Heart left ventricle (tissue), 13 donors: ENCODE measurements around the gene SAMD13.

Experiments used
- POLR2A ChIP-seq, 2 donors: fragments of 450-650 bp; IDR thresholded peaks; one replicate each; pipeline ENCODE4 v1.6.1; 2017; ENCODE audit warnings: antibody characterized with exemption in 2 of 2, mild to moderate bottlenecking in 2 of 2, moderate library complexity in 2 of 2
- TF ChIP-seq, protein P1 (sequence below), 12 donors: fragments of 200-600 bp; sonication (generic) in 4 of 12; IDR thresholded peaks; one replicate each; pipeline versions ENCODE4 v1.5.0 to v1.8.0; 2018 to 2022; ENCODE audit warnings: antibody characterized with exemption in 12 of 12, mild to moderate bottlenecking in 5 of 12
- donor health status: ischemic (EF 13 %, LVEDD 7.1; RV severe dilation, severe dysfunction).
- donor health status: DM: no; HTN: yes; CAD: no.
- donor health status: DM: no; HTN: no; CAD: no.
- donor health status: ischemic (EF 25% LVEDD 6.9; RV normal size, moderate dysfunction).
- donor health status: ischemic (EF 25% LVEDD 5.7; RV mildly dilated, moderate dysfunction).
- donor health status: ischemic (EF 35%, LVEDD 5.7; RV mildly dilated, moderate dysfunction).
- donor health status: nonischemic (EF 11% LVEDD 7.7; RV severe dilation, severe dysfunction).
- donor health status: DM: yes; HTN: yes; CAD: no.
- donor health status: PGD.
- donor health status: ischemic (EF 29% LVEDD 5.4; RV normal size, mild dysfunction).
- donor health status: nonischemic (EF 23%, LVEDD 6.1; RV moderate dilation, normal function).

DNA sequence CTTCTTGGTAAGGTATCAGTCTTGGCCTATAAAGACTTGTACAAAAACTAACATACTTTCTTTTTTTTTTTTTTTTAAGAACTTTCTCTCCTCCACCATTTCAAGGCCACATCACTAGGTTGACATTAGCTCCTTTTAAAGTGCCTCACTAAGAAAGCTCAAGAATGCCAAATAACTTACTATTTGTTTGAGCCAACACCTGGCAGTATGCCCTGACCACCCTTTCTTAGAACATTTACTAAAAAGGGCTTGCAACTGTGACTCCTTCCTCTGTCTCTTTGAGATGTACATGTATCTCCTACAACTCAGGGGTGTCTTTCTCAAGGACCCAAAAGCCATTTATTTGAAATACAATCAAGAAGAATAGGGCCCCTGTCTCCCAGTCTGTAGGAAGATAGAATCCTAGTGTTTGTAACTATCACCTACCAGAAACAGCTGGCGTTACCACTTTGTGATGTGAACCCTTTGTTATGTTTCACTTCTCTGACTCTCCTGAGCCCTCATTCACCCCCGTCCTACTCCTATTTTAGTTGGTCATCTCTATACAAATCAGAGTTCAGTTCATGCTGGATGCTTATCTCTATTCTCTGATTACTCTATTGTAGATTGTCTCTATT lies 12.2 kb upstream of the SAMD13 start:
- no peak for TF ChIP-seq POLR2A (IDR thresholded peaks at IDR 0.05)
- TF ChIP-seq, protein P1, sequence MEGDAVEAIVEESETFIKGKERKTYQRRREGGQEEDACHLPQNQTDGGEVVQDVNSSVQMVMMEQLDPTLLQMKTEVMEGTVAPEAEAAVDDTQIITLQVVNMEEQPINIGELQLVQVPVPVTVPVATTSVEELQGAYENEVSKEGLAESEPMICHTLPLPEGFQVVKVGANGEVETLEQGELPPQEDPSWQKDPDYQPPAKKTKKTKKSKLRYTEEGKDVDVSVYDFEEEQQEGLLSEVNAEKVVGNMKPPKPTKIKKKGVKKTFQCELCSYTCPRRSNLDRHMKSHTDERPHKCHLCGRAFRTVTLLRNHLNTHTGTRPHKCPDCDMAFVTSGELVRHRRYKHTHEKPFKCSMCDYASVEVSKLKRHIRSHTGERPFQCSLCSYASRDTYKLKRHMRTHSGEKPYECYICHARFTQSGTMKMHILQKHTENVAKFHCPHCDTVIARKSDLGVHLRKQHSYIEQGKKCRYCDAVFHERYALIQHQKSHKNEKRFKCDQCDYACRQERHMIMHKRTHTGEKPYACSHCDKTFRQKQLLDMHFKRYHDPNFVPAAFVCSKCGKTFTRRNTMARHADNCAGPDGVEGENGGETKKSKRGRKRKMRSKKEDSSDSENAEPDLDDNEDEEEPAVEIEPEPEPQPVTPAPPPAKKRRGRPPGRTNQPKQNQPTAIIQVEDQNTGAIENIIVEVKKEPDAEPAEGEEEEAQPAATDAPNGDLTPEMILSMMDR (IDR thresholded peaks at IDR 0.05) = no peak
